Loucy (cell line): ENCODE data around the gene UBE2O.

ENCODE experiments used
- H2AFZ ChIP-seq: fragments of 200-600 bp; sonication (generic); 2 replicates; pipeline ENCODE4 v1.6.0; 2016; ENCODE audit warnings: antibody characterized with exemption, mild to moderate bottlenecking, low read length, moderate library complexity
- H3F3A ChIP-seq: fragments of 200-600 bp; 2 replicates; pipeline ENCODE4 v1.6.0; 2016; ENCODE audit warnings: antibody characterized with exemption, low read depth, mild to moderate bottlenecking
- H3K27me3 ChIP-seq: fragments of 200-600 bp; sonication (generic); 2 replicates; pipeline ENCODE4 v1.6.1; 2014; ENCODE audit warnings: low read length, mild to moderate bottlenecking; ENCODE audit not compliant: insufficient read depth, poor library complexity, severe bottlenecking
- H3K36me3 ChIP-seq: fragments of 200-600 bp; sonication (generic); 2 replicates; pipeline ENCODE4 v1.6.1; 2016; ENCODE audit warnings: low read length; ENCODE audit not compliant: insufficient read depth
- H3K4me1 ChIP-seq: fragments of 200-600 bp; sonication (generic); 2 replicates; pipeline ENCODE4 v1.5.1; 2014; ENCODE audit warnings: low read length, mild to moderate bottlenecking; ENCODE audit not compliant: insufficient read depth, poor library complexity, severe bottlenecking
- H3K4me2 ChIP-seq: fragments of 200-600 bp; sonication (generic); 2 replicates; pipeline ENCODE4 v1.6.0; 2014; ENCODE audit warnings: antibody characterized with exemption, low read length, low read depth, mild to moderate bottlenecking; ENCODE audit not compliant: poor library complexity, severe bottlenecking
- H3K4me3 ChIP-seq: fragments of 200-600 bp; sonication (generic); 2 replicates; pipeline ENCODE4 v1.5.1; 2014; ENCODE audit warnings: low read length, mild to moderate bottlenecking, mixed read lengths; ENCODE audit not compliant: poor library complexity, severe bottlenecking
- H3K79me2 ChIP-seq: fragments of 200-600 bp; sonication (generic); 2 replicates; pipeline ENCODE4 v1.6.1; 2014; ENCODE audit warnings: low read length; ENCODE audit not compliant: insufficient read depth
- H3K9ac ChIP-seq: fragments of 200-600 bp; sonication (generic); 2 replicates; pipeline ENCODE4 v1.6.0; 2014; ENCODE audit warnings: mild to moderate bottlenecking, low read depth, low read length, moderate library complexity; ENCODE audit not compliant: poor library complexity, severe bottlenecking
- H3K9me2 ChIP-seq: fragments of 200-600 bp; sonication (generic); replicated peaks from 2 replicates; pipeline ENCODE4 v1.6.1; 2016; ENCODE audit warnings: low read depth, low read length, mixed read lengths
- H3K9me3 ChIP-seq: fragments of 200-600 bp; sonication (generic); 2 replicates; pipeline ENCODE4 v1.6.1; 2014; ENCODE audit warnings: mild to moderate bottlenecking, antibody characterized with exemption, low read length, low read depth; ENCODE audit not compliant: insufficient read depth
- H4K20me1 ChIP-seq: fragments of 200-600 bp; sonication (generic); 2 replicates; pipeline ENCODE4 v1.6.0; 2014; ENCODE audit warnings: antibody characterized with exemption, low read length, mild to moderate bottlenecking; ENCODE audit not compliant: insufficient read depth, poor library complexity, severe bottlenecking
- EZH2phosphoT487 ChIP-seq: fragments of 200-600 bp; IDR thresholded peaks from 2 replicates; pipeline ENCODE4 v1.6.1; 2018; ENCODE audit warnings: antibody characterized with exemption, mild to moderate bottlenecking, moderate library complexity, borderline replicate concordance
- TF ChIP-seq, protein P1 (sequence below): fragments of 200-600 bp; sonication (generic); conservative IDR thresholded peaks from 2 replicates; pipeline ENCODE4 v1.5.1; 2014; ENCODE audit warnings: mild to moderate bottlenecking, antibody characterized with exemption, low read length

The UBE2O gene

DNA sequence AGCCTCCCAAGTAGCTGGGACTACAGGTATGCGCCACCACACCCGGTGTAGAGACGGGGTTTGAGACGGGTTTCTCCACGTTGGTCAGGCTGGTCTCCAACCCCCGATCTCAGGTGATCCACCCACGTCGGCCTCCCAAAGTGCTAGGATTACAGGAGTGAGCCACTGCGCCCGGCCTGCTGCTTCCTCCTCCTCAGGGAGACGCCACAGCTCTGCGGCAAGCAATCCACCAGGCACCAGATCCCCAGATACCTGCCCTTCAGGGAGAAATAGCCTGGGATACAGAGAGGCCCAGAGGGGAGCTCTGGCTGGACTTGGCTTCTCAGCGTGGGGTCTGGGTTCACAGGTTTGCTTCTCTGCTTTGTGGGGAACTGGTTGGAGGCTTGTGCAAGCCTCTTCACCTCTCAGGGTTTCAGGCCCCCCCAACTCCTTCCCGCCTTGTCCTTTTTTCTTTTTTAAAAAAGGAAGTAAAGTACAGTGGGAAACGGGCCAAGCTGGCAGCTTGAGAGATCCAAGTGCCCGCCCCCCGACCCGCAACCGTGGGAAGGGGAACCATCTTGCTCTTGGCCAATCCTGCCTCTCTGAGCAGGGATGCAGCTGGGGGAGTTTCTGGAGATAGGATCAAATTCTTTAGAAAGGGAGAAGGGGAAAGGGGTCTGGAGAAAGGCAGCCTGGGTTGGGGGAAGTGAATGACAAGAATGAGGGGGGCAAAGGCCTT is 71.2 kb downstream of the UBE2O start:
- H3K9ac ChIP-seq = no peak overlapping the region
- H3K4me1 ChIP-seq = peaks cover 22% of the 10 kb centered on the region
- no peak overlapping the region for H3K4me3 ChIP-seq

DNA sequence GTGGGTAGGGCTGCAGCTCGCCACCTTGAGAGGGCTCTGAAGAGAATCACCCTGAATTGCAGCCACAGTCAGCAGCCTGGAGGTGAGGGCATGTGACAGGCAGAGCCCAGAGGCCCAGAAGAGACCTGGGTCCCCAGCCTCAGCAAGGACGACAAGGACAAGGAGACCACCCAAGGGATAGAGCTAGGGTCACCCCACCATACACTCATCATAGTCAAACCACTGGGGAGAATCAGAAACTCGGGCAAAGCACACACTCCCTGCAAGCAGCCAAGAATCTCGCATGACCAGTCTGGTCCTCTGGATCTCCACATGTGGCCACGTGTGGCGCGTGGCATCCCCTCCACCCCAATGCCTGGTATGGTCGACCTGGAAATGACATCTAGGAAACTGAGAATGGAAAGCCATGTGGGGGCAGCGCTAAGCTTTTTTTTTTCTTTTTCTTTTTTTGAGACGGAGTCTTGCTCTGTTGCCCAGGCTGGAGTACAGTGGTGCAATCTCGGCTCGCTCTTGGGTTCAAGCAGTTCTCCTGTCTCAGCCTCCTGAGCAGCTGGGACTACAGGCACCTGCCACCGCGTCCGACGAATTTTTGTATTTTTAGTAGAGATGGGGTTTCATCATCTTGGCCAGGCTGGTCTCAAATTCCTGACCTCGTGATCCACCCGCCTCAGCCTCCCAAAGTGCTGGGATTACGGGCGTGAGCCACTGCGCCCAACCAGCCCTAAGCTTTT is 73.1 kb downstream of the UBE2O start:
- H3K27me3 ChIP-seq = no peaks in the 10 kb centered on the region
- no peaks in the 10 kb centered on the region for H3F3A ChIP-seq
- H3K4me1 ChIP-seq = peaks cover 18% of the 10 kb centered on the region
- H3K9ac ChIP-seq = no peak overlapping the region
- no peaks in the 10 kb centered on the region for H3K9me3 ChIP-seq
- no peak overlapping the region for H3K4me3 ChIP-seq
- H4K20me1 ChIP-seq = no peaks in the 10 kb centered on the region
- no peaks in the 10 kb centered on the region for H3K79me2 ChIP-seq
- no peak overlapping the region for H2AFZ ChIP-seq
- H3K9me2 ChIP-seq = no peaks in the 10 kb centered on the region
- no peak overlapping the region for H3K4me2 ChIP-seq
- H3K36me3 ChIP-seq = no peaks in the 10 kb centered on the region
- no peak for TF ChIP-seq EZH2phosphoT487
- TF ChIP-seq, protein P1, sequence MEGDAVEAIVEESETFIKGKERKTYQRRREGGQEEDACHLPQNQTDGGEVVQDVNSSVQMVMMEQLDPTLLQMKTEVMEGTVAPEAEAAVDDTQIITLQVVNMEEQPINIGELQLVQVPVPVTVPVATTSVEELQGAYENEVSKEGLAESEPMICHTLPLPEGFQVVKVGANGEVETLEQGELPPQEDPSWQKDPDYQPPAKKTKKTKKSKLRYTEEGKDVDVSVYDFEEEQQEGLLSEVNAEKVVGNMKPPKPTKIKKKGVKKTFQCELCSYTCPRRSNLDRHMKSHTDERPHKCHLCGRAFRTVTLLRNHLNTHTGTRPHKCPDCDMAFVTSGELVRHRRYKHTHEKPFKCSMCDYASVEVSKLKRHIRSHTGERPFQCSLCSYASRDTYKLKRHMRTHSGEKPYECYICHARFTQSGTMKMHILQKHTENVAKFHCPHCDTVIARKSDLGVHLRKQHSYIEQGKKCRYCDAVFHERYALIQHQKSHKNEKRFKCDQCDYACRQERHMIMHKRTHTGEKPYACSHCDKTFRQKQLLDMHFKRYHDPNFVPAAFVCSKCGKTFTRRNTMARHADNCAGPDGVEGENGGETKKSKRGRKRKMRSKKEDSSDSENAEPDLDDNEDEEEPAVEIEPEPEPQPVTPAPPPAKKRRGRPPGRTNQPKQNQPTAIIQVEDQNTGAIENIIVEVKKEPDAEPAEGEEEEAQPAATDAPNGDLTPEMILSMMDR = no peak

More for the DNA sequence above, 71.2 kb downstream of the UBE2O start:
- no peaks in the 10 kb centered on the region for H4K20me1 ChIP-seq
- no peak for TF ChIP-seq EZH2phosphoT487
- TF ChIP-seq, protein P1 = no peak
- H3K9me2 ChIP-seq = no peaks in the 10 kb centered on the region
- no peak overlapping the region for H3K4me2 ChIP-seq
- no peak overlapping the region for H2AFZ ChIP-seq
- no peaks in the 10 kb centered on the region for H3K27me3 ChIP-seq
- no peaks in the 10 kb centered on the region for H3K9me3 ChIP-seq
- H3F3A ChIP-seq = no peaks in the 10 kb centered on the region
- H3K36me3 ChIP-seq = no peaks in the 10 kb centered on the region
- no peaks in the 10 kb centered on the region for H3K79me2 ChIP-seq

DNA sequence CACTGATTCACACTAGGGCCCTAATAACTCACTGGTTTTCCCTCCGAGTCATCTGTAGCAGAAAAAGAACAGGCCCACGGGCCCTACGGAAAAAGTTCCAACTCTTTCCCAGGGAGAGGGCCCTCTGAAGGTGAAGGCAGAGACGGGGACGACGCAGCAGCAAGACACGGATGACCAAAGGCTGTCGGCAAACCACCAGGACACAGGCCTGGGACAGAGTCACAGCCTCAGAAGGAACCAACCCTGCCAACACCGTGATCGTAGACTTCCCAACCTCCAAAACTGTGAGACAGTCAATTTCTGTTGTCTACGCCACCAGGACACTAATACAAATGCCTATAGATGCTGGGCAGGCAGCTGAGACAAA is 73.7 kb downstream of the UBE2O start:
- Histone ChIP-seq H3K27me3 (no peaks in the 10 kb centered on the region), H3K79me2 (no peaks in the 10 kb centered on the region)
- TF ChIP-seq, protein P1 = no peak
- no peak for TF ChIP-seq EZH2phosphoT487

More for the DNA sequence above, 73.7 kb downstream of the UBE2O start:
- no peaks in the 10 kb centered on the region for H3K9me3 ChIP-seq
- no peaks in the 10 kb centered on the region for H4K20me1 ChIP-seq
- H2AFZ ChIP-seq = no peak overlapping the region
- no peak overlapping the region for H3K9ac ChIP-seq
- H3K9me2 ChIP-seq = no peaks in the 10 kb centered on the region
- no peak overlapping the region for H3K4me2 ChIP-seq
- H3K4me3 ChIP-seq = no peak overlapping the region
- no peaks in the 10 kb centered on the region for H3K36me3 ChIP-seq
- peaks cover 16% of the 10 kb centered on the region for H3K4me1 ChIP-seq
- no peaks in the 10 kb centered on the region for H3F3A ChIP-seq
